ENCODE data around the gene TTC23. TPM values are rescaled to one million over a fixed set of nuclear protein-coding genes. Genes with fewer than 3 reads are reported as not detected.

Gene TTC23
- total RNA-seq, 2 experiments from 2014 or later = 2.8 to 7.6 TPM

DNA sequence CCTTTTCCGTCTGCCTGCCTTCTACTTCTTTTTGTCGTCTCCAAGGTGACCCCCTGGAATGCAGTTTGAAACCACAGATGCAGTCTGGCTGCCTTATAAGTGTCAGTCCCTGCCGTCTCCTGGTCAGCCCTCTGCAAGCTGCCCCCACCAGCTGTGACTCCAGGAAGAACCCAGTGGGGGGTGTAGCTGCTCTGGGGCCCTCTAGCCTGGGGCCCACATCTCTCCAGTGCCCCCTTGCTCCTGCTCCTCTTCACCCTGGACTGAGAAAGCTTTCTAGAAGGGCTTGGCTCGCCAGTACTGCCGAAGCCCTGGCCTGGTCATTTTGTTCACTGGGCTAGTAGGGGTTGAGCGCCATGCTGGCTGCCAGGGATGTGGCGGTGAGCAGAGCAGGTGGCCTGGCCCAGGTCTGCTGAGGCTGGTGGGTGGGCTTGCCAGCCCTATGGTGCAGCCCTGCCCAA, 123.2 kb downstream of the TTC23 start:
- H4K20me1 ChIP-seq (ENCODE audit: insufficient read depth, low read length) = no peaks in the 10 kb centered on the region
- CTCF ChIA-PET (ENCODE audit: unreplicated experiment) = no interaction called here
- no peak for DNase-seq (ENCODE audit: low spot score)
- H3K27ac ChIP-seq (ENCODE audit: low read depth, low read length, poor library complexity, severe bottlenecking) = no peak overlapping the region
- no peak overlapping the region for H3K4me2 ChIP-seq (ENCODE audit: low read length)
- no peaks in the 10 kb centered on the region for H3K36me3 ChIP-seq (ENCODE audit: insufficient read depth, low read length)
- BruUV-seq (replicated peaks) = no TSS peak
- H3K9me2 ChIP-seq (ENCODE audit: insufficient read depth, low read length) = no peaks in the 10 kb centered on the region
- no peaks in the 10 kb centered on the region for H3K4me1 ChIP-seq (ENCODE audit: insufficient read depth, low read length, poor library complexity, severe bottlenecking)
- no peaks in the 10 kb centered on the region for H3K79me2 ChIP-seq (ENCODE audit: insufficient read depth, low read depth, low read length)
- TF ChIP-seq CTCF (conservative IDR thresholded peaks at IDR 0.05; ENCODE audit: low read length) (no peak), EZH2phosphoT487 (IDR thresholded peaks at IDR 0.05; ENCODE audit: borderline replicate concordance, low read depth, low read length) (no peak)
- H2AFZ ChIP-seq (ENCODE audit: low read length) = no peak overlapping the region
- no peaks in the 10 kb centered on the region for H3K9me3 ChIP-seq (ENCODE audit: low read length)
- POLR2A ChIA-PET = no interaction called here
- intact Hi-C loops (cut with micrococcal nuclease; ENCODE audit: unreplicated experiment) = no loop called here
- H3K4me3 ChIP-seq (ENCODE audit: low read depth, low read length, poor library complexity, severe bottlenecking) = no peak overlapping the region

DNA sequence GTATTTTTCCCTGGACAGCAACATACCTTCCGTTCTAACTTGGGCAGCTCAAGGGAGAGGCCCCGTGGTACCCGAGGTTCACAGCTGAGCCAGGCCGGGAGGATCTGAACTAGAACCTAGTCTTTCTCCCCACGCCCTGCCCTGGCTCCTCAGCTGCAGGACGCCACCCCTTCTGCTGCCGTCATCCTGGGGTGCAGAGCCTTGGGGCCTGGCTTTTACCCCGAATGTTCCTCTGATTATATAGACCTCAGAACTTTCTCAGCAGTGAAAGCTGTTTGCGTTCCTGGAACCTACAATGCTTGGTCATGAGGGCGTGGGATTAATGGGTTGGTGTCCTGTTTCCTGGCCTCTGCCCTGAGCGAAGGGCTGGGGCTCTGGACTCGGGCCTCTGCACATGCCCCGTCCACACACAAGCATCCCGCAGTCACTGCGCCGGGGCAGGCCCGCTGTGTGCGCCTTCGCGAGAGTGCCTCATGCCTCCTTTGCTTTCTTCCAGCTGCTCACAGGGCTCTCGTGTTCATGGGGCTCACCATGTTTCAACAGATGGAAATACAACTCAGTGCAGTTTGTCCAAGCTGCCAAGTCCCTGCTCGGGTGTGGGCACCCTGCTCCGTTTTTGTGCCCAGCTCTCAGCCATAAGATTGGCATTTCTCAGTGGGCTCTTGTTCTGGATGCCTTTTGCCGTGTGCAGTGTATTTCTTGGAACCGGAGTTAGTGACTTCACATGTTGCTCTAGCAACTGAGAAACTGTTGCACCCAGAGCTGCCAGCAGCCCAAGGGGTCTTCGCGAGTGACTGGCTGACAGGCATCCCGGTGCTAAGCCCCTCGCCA, 124.1 kb downstream of the TTC23 start:
- Histone ChIP-seq H3K4me1 (ENCODE audit: insufficient read depth, low read length, poor library complexity, severe bottlenecking) (no peaks in the 10 kb centered on the region), H3K79me2 (ENCODE audit: insufficient read depth, low read depth, low read length) (no peaks in the 10 kb centered on the region), H3K36me3 (ENCODE audit: insufficient read depth, low read length) (no peaks in the 10 kb centered on the region), H3K4me2 (ENCODE audit: low read length) (no peak overlapping the region), H4K20me1 (ENCODE audit: insufficient read depth, low read length) (no peaks in the 10 kb centered on the region), H3K9me3 (ENCODE audit: low read length) (no peaks in the 10 kb centered on the region), H3K27ac (ENCODE audit: low read depth, low read length, poor library complexity, severe bottlenecking) (no peak overlapping the region), H3K4me3 (ENCODE audit: low read depth, low read length, poor library complexity, severe bottlenecking) (no peak overlapping the region), H2AFZ (ENCODE audit: low read length) (no peak overlapping the region), H3K9me2 (ENCODE audit: insufficient read depth, low read length) (no peaks in the 10 kb centered on the region)
- DNase-seq (ENCODE audit: low spot score) = no peak
- CTCF ChIA-PET (ENCODE audit: unreplicated experiment) = no interaction called here
- POLR2A ChIA-PET = no interaction called here
- BruUV-seq (replicated peaks) = no TSS peak
- no peak for TF ChIP-seq EZH2phosphoT487 (IDR thresholded peaks at IDR 0.05; ENCODE audit: borderline replicate concordance, low read depth, low read length)
- TF ChIP-seq CTCF (conservative IDR thresholded peaks at IDR 0.05; ENCODE audit: low read length) = no peak
- intact Hi-C loops (cut with micrococcal nuclease; ENCODE audit: unreplicated experiment) = no loop called here

DNA sequence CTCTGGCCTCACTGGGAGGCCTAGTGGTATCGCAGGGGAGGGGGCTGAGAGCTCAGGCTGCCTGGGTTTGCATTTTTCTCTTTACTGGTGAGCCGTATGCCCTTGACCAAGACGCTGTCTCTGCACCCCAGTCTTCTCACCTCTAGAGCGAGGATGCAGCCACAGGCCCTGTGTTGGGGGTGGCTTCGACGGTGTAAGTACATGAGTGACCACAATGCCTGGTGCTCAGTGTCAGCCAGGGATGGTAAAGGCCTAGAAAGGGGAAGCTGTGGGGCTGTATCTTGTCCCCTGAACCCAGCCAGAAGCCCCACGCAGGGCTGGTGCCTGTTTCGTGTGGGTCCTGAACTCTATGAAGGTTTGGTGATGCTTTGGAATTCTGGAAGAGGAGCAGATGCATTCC, 124.7 kb downstream of the TTC23 start:
- Histone ChIP-seq H3K9me3 (ENCODE audit: low read length) (no peaks in the 10 kb centered on the region), H3K4me1 (ENCODE audit: insufficient read depth, low read length, poor library complexity, severe bottlenecking) (no peaks in the 10 kb centered on the region), H4K20me1 (ENCODE audit: insufficient read depth, low read length) (no peaks in the 10 kb centered on the region), H3K36me3 (ENCODE audit: insufficient read depth, low read length) (no peaks in the 10 kb centered on the region), H3K9me2 (ENCODE audit: insufficient read depth, low read length) (no peaks in the 10 kb centered on the region), H3K27ac (ENCODE audit: low read depth, low read length, poor library complexity, severe bottlenecking) (no peak overlapping the region), H2AFZ (ENCODE audit: low read length) (no peak overlapping the region), H3K4me3 (ENCODE audit: low read depth, low read length, poor library complexity, severe bottlenecking) (no peak overlapping the region), H3K4me2 (ENCODE audit: low read length) (no peak overlapping the region), H3K79me2 (ENCODE audit: insufficient read depth, low read depth, low read length) (no peaks in the 10 kb centered on the region)
- DNase-seq (ENCODE audit: low spot score) = no peak
- BruUV-seq (replicated peaks) = no TSS peak
- no peak for TF ChIP-seq EZH2phosphoT487 (IDR thresholded peaks at IDR 0.05; ENCODE audit: borderline replicate concordance, low read depth, low read length)
- TF ChIP-seq CTCF (conservative IDR thresholded peaks at IDR 0.05; ENCODE audit: low read length) = no peak
- ChIA-PET CTCF (ENCODE audit: unreplicated experiment) (no interaction called here), POLR2A (no interaction called here)
- intact Hi-C loops (cut with micrococcal nuclease; ENCODE audit: unreplicated experiment) = no loop called here
